Heart left ventricle (tissue), 13 donors: Measurements from ENCODE around the gene ITPR3.

Experiments used
- POLR2A ChIP-seq, 2 donors: fragments of 450-650 bp; IDR thresholded peaks; one replicate each; pipeline ENCODE4 v1.6.1; 2017; ENCODE audit warnings: antibody characterized with exemption in 2 of 2, mild to moderate bottlenecking in 2 of 2, moderate library complexity in 2 of 2
- TF ChIP-seq, protein P1 (sequence below), 12 donors: fragments of 200-600 bp; sonication (generic) in 4 of 12; IDR thresholded peaks; one replicate each; pipeline versions ENCODE4 v1.5.0 to v1.8.0; 2018 to 2022; ENCODE audit warnings: antibody characterized with exemption in 12 of 12, mild to moderate bottlenecking in 5 of 12
- donor health status: ischemic (EF 13 %, LVEDD 7.1; RV severe dilation, severe dysfunction).
- donor health status: DM: no; HTN: yes; CAD: no.
- donor health status: DM: no; HTN: no; CAD: no.
- donor health status: ischemic (EF 25% LVEDD 6.9; RV normal size, moderate dysfunction).
- donor health status: ischemic (EF 25% LVEDD 5.7; RV mildly dilated, moderate dysfunction).
- donor health status: ischemic (EF 35%, LVEDD 5.7; RV mildly dilated, moderate dysfunction).
- donor health status: nonischemic (EF 11% LVEDD 7.7; RV severe dilation, severe dysfunction).
- donor health status: DM: yes; HTN: yes; CAD: no.
- donor health status: PGD.
- donor health status: ischemic (EF 29% LVEDD 5.4; RV normal size, mild dysfunction).
- donor health status: nonischemic (EF 23%, LVEDD 6.1; RV moderate dilation, normal function).

- TF ChIP-seq, protein P1, sequence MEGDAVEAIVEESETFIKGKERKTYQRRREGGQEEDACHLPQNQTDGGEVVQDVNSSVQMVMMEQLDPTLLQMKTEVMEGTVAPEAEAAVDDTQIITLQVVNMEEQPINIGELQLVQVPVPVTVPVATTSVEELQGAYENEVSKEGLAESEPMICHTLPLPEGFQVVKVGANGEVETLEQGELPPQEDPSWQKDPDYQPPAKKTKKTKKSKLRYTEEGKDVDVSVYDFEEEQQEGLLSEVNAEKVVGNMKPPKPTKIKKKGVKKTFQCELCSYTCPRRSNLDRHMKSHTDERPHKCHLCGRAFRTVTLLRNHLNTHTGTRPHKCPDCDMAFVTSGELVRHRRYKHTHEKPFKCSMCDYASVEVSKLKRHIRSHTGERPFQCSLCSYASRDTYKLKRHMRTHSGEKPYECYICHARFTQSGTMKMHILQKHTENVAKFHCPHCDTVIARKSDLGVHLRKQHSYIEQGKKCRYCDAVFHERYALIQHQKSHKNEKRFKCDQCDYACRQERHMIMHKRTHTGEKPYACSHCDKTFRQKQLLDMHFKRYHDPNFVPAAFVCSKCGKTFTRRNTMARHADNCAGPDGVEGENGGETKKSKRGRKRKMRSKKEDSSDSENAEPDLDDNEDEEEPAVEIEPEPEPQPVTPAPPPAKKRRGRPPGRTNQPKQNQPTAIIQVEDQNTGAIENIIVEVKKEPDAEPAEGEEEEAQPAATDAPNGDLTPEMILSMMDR (IDR thresholded peaks at IDR 0.05) = no peak
- TF ChIP-seq POLR2A (IDR thresholded peaks at IDR 0.05) = no peak
Measured at GRCh38 chr6:33609019-33609418, 12.1 kb upstream of the ITPR3 start.
